DMS79 (cell line): Measurements from ENCODE around the gene ACTG1.

Source experiments
- DNase-seq: peaks from one replicate; lab custom pipeline; 2025; lab: John Stamatoyannopoulos, UW

Gene ACTG1

GRCh38 chr17:81512562-81513371, at the start of gene ACTG1:
Gene ACTG1 (minus strand): TSS chr17:81512799. CDS start chr17:81512354, 445 bp downstream.
- DNase-seq: peak; percentile 47

- DNase-seq: no peak
Measured at GRCh38 chr17:81561494-81561885, 48.9 kb upstream of the ACTG1 start.

GRCh38 chr17:81558941-81559806, 46.6 kb upstream of the ACTG1 start:
- DNase-seq: no peak

GRCh38 chr17:81558115-81558468, 45.5 kb upstream of the ACTG1 start:
- no peak for DNase-seq

- DNase-seq: no peak
Measured at GRCh38 chr17:81557276-81558114, 44.9 kb upstream of the ACTG1 start.

GRCh38 chr17:81556863-81557262, 44.3 kb upstream of the ACTG1 start:
- no peak for DNase-seq

- no peak for DNase-seq
Measured at GRCh38 chr17:81556175-81556691, 43.6 kb upstream of the ACTG1 start.

- DNase-seq: peak; percentile 42
Measured at GRCh38 chr17:81553616-81554181, 41.1 kb upstream of the ACTG1 start.

- DNase-seq: peak; percentile 79
Measured at GRCh38 chr17:81553018-81553615, 40.5 kb upstream of the ACTG1 start.

- DNase-seq: no peak
Measured at GRCh38 chr17:81552244-81553017, 39.8 kb upstream of the ACTG1 start, which contains the start of gene FAAP100. Gene FAAP100 (minus strand): TSS chr17:81552353. CDS start chr17:81552330, 23 bp downstream.

- DNase-seq: no peak
Measured at GRCh38 chr17:81551458-81552243, 39.1 kb upstream of the ACTG1 start.

- DNase-seq: no peak
Measured at GRCh38 chr17:81550830-81551457, 38.3 kb upstream of the ACTG1 start.

- DNase-seq: no peak
Measured at GRCh38 chr17:81550285-81550684, 37.7 kb upstream of the ACTG1 start.

- DNase-seq: no peak
Measured at GRCh38 chr17:81549826-81550225, 37.2 kb upstream of the ACTG1 start.

GRCh38 chr17:81549031-81549557, 36.5 kb upstream of the ACTG1 start:
- no peak for DNase-seq

- DNase-seq: no peak
Measured at GRCh38 chr17:81547614-81547982, 35.0 kb upstream of the ACTG1 start.

GRCh38 chr17:81546906-81547613, 34.5 kb upstream of the ACTG1 start:
- DNase-seq: no peak
